Endothelial cell (in vitro differentiated cells): ENCODE results near the gene IL12RB2. TPM values are rescaled to one million over a fixed set of nuclear protein-coding genes. Genes with fewer than 3 reads are reported as not detected.

ENCODE experiments used
- DNase-seq: peaks from one replicate; pipeline ENCODE4 v3.0.0; 2021; ENCODE audit warnings: low spot score
- H3K27ac Mint-ChIP-seq: one replicate; pipeline ENCODE4 v1.8.0; 2021; ENCODE audit warnings: mixed read lengths, inconsistent platforms; ENCODE audit not compliant: unreplicated experiment
- H3K27me3 Mint-ChIP-seq: one replicate; pipeline ENCODE4 v1.8.0; 2021; ENCODE audit warnings: mild to moderate bottlenecking, moderate library complexity, mixed read lengths, inconsistent platforms; ENCODE audit not compliant: unreplicated experiment
- H3K36me3 Mint-ChIP-seq: one replicate; pipeline ENCODE4 v1.8.0; 2021; ENCODE audit warnings: mild to moderate bottlenecking, low read depth, mixed read lengths, inconsistent platforms; ENCODE audit not compliant: unreplicated experiment
- H3K4me1 Mint-ChIP-seq: one replicate; pipeline ENCODE4 v1.8.0; 2021; ENCODE audit warnings: mild to moderate bottlenecking, mixed read lengths, inconsistent platforms; ENCODE audit not compliant: unreplicated experiment
- H3K4me3 Mint-ChIP-seq: one replicate; pipeline ENCODE4 v1.8.0; 2021; ENCODE audit warnings: mild to moderate bottlenecking, mixed read lengths, inconsistent platforms; ENCODE audit not compliant: unreplicated experiment
- H3K9me3 Mint-ChIP-seq: one replicate; pipeline ENCODE4 v1.8.0; 2021; ENCODE audit warnings: mixed read lengths, inconsistent platforms; ENCODE audit not compliant: unreplicated experiment
- CTCF ChIP-seq: fragments of 200-600 bp; sonication (generic); IDR thresholded peaks from one replicate; pipeline ENCODE4 v1.5.0; 2021; ENCODE audit warnings: antibody characterized with exemption; ENCODE audit not compliant: unreplicated experiment
- total RNA-seq: library from RNA; stranded (reverse); fragmentation: NEBNext Ultra II Directional; extraction: Animal tissue kit (Norgen Biotek cat#: 25700); gene quantifications from one replicate; pipeline ENCODE4 v1.2.1, GENCODE V29; 2021; ENCODE audit not compliant: unreplicated experiment

IL12RB2 gene
- total RNA-seq, 1 donor from 2014 or later = 0.36 TPM

- no peak for DNase-seq
These were observed 27.0 kb upstream of the IL12RB2 start for GRCh38 chr1:67280696-67281095.

GRCh38 chr1:67281244-67281643 lies 26.4 kb upstream of the IL12RB2 start:
- no peak overlapping the region for H3K27ac Mint-ChIP-seq
- H3K4me3 Mint-ChIP-seq = no peak overlapping the region
- H3K36me3 Mint-ChIP-seq = no peaks in the 10 kb centered on the region
- TF ChIP-seq CTCF = no peak
- no peaks in the 10 kb centered on the region for H3K27me3 Mint-ChIP-seq
- no peaks in the 10 kb centered on the region for H3K9me3 Mint-ChIP-seq
- DNase-seq = no peak
- no peaks in the 10 kb centered on the region for H3K4me1 Mint-ChIP-seq

More at GRCh38 chr1:67280696-67281095, 27.0 kb upstream of the IL12RB2 start:
- Mint-ChIP-seq H3K4me3 (no peak overlapping the region), H3K9me3 (no peaks in the 10 kb centered on the region), H3K27me3 (no peaks in the 10 kb centered on the region), H3K4me1 (no peaks in the 10 kb centered on the region), H3K36me3 (no peaks in the 10 kb centered on the region), H3K27ac (no peak overlapping the region)
- TF ChIP-seq CTCF = no peak

GRCh38 chr1:67285780-67286488 lies 21.7 kb upstream of the IL12RB2 start:
- no peak for DNase-seq
- Mint-ChIP-seq H3K4me3 (no peak overlapping the region), H3K9me3 (no peaks in the 10 kb centered on the region), H3K27me3 (no peaks in the 10 kb centered on the region), H3K36me3 (no peaks in the 10 kb centered on the region), H3K27ac (no peak overlapping the region), H3K4me1 (no peaks in the 10 kb centered on the region)
- TF ChIP-seq CTCF = no peak

- no peak overlapping the region for H3K4me3 Mint-ChIP-seq
- H3K4me1 Mint-ChIP-seq = no peaks in the 10 kb centered on the region
- H3K9me3 Mint-ChIP-seq = no peaks in the 10 kb centered on the region
- H3K27ac Mint-ChIP-seq = no peak overlapping the region
- no peaks in the 10 kb centered on the region for H3K27me3 Mint-ChIP-seq
- H3K36me3 Mint-ChIP-seq = no peaks in the 10 kb centered on the region
- no peak for TF ChIP-seq CTCF
- no peak for DNase-seq
These were observed 17.4 kb upstream of the IL12RB2 start for GRCh38 chr1:67290236-67290635.

GRCh38 chr1:67294836-67295617 lies 12.6 kb upstream of the IL12RB2 start:
- Mint-ChIP-seq H3K9me3 (no peaks in the 10 kb centered on the region), H3K36me3 (no peaks in the 10 kb centered on the region), H3K27ac (no peak overlapping the region), H3K4me1 (no peaks in the 10 kb centered on the region), H3K27me3 (peaks cover 1% of the 10 kb centered on the region), H3K4me3 (no peak overlapping the region)
- no peak for DNase-seq
- no peak for TF ChIP-seq CTCF
